Measurements from ENCODE around the gene WWOX.

- TF ChIP-seq POLR2A (IDR thresholded peaks at IDR 0.05; ENCODE audit: low read depth, low read length) (no peak), TAF1 (IDR thresholded peaks at IDR 0.05; ENCODE audit: low read depth, low read length) (no peak), POLR2AphosphoS5 (IDR thresholded peaks at IDR 0.05; ENCODE audit: low read depth, low read length) (no peak), SPI1 (IDR thresholded peaks at IDR 0.05; ENCODE audit: low read depth, low read length) (no peak)
Measured at GRCh38 chr16:78538919-78539318, 439.5 kb downstream of the WWOX start.

Measured in GM12891 (cell line).